SH-SY5Y (cell line): ENCODE data around the gene CEP131.

Experiments used
- GATA2 ChIP-seq: IDR thresholded peaks from 2 replicates; pipeline ENCODE4 v1.6.1; 2011; ENCODE audit warnings: mild to moderate bottlenecking, low read depth, low read length
- GATA3 ChIP-seq: IDR thresholded peaks from 2 replicates; pipeline ENCODE4 v1.6.1; 2011; ENCODE audit warnings: low read depth, mild to moderate bottlenecking, low read length, moderate library complexity

DNA sequence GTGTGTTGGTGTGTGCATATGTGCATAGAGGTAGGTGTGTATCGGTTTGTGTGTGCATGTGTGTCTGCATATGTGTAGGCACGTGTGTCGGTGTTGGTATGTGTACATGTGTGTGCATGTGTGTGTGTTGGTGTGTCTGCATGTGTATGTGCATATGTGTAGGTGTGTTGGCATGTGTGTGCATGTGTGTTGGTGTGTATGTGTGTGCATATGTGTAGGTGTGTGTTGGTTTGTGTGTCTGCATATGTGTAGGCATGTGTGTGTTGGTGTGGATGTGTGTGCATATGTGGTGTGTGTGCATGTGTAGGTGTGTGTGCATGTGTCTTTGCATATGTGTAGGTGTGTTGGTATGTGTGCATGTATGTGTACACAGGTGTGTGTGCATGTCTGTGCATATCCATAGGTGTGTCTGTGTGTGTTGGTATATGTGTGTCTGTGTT is 52.9 kb downstream of the CEP131 start:
- TF ChIP-seq GATA3 (no peak), GATA2 (no peak)
